ENCODE measurements around the gene IGLL1. TPM values are rescaled to one million over a fixed set of nuclear protein-coding genes. Genes with fewer than 3 reads are reported as not detected.
"Not testable (repeated sequence)": the region's sequence is repeated elsewhere in the genome, so short reads cannot be mapped to it uniquely, and the experiment has no call there.

Gene IGLL1
- total RNA-seq, 2 donors from 2014 or later = not detected

GRCh38 chr22:23604939-23605712, 25.0 kb upstream of the IGLL1 start:
- H3K4me1 Mint-ChIP-seq = peaks cover 3% of the 10 kb centered on the region
- H3K27ac Mint-ChIP-seq = no peak overlapping the region
- DNase-seq = no peak
- H3K36me3 Mint-ChIP-seq (ENCODE audit: low read depth) = peaks cover 4% of the 10 kb centered on the region
- no peak overlapping the region for H3K4me3 Mint-ChIP-seq
- H3K27me3 Mint-ChIP-seq = no peaks in the 10 kb centered on the region
- no peak for ATAC-seq
- no peaks in the 10 kb centered on the region for H3K9me3 ChIP-seq (ENCODE audit: control insufficient read depth, low read length, poor library complexity, severe bottlenecking)

GRCh38 chr22:23603266-23603665, 23.2 kb upstream of the IGLL1 start:
- Mint-ChIP-seq H3K4me3 (no peak overlapping the region), H3K27ac (no peak overlapping the region), H3K27me3 (no peaks in the 10 kb centered on the region), H3K4me1 (no peaks in the 10 kb centered on the region), H3K36me3 (ENCODE audit: low read depth) (no peaks in the 10 kb centered on the region)
- no peaks in the 10 kb centered on the region for H3K9me3 ChIP-seq (ENCODE audit: control insufficient read depth, low read length, poor library complexity, severe bottlenecking)
- ATAC-seq (no peak), DNase-seq (no peak)

- Mint-ChIP-seq H3K4me1 (peaks cover 2% of the 10 kb centered on the region), H3K4me3 (no peak overlapping the region), H3K27ac (no peak overlapping the region), H3K27me3 (no peaks in the 10 kb centered on the region), H3K36me3 (ENCODE audit: low read depth) (no peaks in the 10 kb centered on the region)
- DNase-seq = no peak
- H3K9me3 ChIP-seq (ENCODE audit: control insufficient read depth, low read length, poor library complexity, severe bottlenecking) = no peaks in the 10 kb centered on the region
- ATAC-seq = no peak
Measured at GRCh38 chr22:23598805-23599518, 18.9 kb upstream of the IGLL1 start.

- not testable (repeated sequence) for H3K4me3 Mint-ChIP-seq; ATAC-seq; H3K27me3 Mint-ChIP-seq; DNase-seq; H3K4me1 Mint-ChIP-seq; H3K36me3 Mint-ChIP-seq (ENCODE audit: low read depth); H3K27ac Mint-ChIP-seq; H3K9me3 ChIP-seq (ENCODE audit: control insufficient read depth, low read length, poor library complexity, severe bottlenecking)
Measured at GRCh38 chr22:23597576-23598268, 17.6 kb upstream of the IGLL1 start.

GRCh38 chr22:23595904-23596303, 15.8 kb upstream of the IGLL1 start:
- not testable (repeated sequence) for H3K4me1 Mint-ChIP-seq; DNase-seq; H3K36me3 Mint-ChIP-seq (ENCODE audit: low read depth); ATAC-seq; H3K4me3 Mint-ChIP-seq; H3K9me3 ChIP-seq (ENCODE audit: control insufficient read depth, low read length, poor library complexity, severe bottlenecking)
- Mint-ChIP-seq H3K27ac (peak overlapping the region; percentile 29), H3K27me3 (peaks cover 12% of the 10 kb centered on the region)

- H3K27ac Mint-ChIP-seq = no peak overlapping the region
- H3K27me3 Mint-ChIP-seq = peaks cover 14% of the 10 kb centered on the region
- ATAC-seq (no peak), DNase-seq (no peak)
- no peaks in the 10 kb centered on the region for H3K9me3 ChIP-seq (ENCODE audit: control insufficient read depth, low read length, poor library complexity, severe bottlenecking)
- no peak overlapping the region for H3K4me3 Mint-ChIP-seq
- H3K36me3 Mint-ChIP-seq (ENCODE audit: low read depth) = peaks cover 4% of the 10 kb centered on the region
- peaks cover 2% of the 10 kb centered on the region for H3K4me1 Mint-ChIP-seq
Measured at GRCh38 chr22:23591846-23592245, 11.8 kb upstream of the IGLL1 start.

- peaks cover 14% of the 10 kb centered on the region for H3K27me3 Mint-ChIP-seq
- peak; percentile 55 for ATAC-seq
Measured at GRCh38 chr22:23591201-23591791, 11.2 kb upstream of the IGLL1 start.

GRCh38 chr22:23583836-23584235, 3.7 kb upstream of the IGLL1 start:
- Mint-ChIP-seq H3K27ac (no peak overlapping the region), H3K4me1 (no peaks in the 10 kb centered on the region), H3K27me3 (peaks cover 35% of the 10 kb centered on the region), H3K36me3 (ENCODE audit: low read depth) (peaks cover 2% of the 10 kb centered on the region), H3K4me3 (no peak overlapping the region)
- DNase-seq = no peak
- ATAC-seq = no peak
- H3K9me3 ChIP-seq (ENCODE audit: control insufficient read depth, low read length, poor library complexity, severe bottlenecking) = peaks cover 2% of the 10 kb centered on the region

More at GRCh38 chr22:23591201-23591791, 11.2 kb upstream of the IGLL1 start:
- Mint-ChIP-seq H3K27ac (no peak overlapping the region), H3K4me3 (no peak overlapping the region), H3K36me3 (ENCODE audit: low read depth) (peaks cover 4% of the 10 kb centered on the region), H3K4me1 (peaks cover 2% of the 10 kb centered on the region)
- no peaks in the 10 kb centered on the region for H3K9me3 ChIP-seq (ENCODE audit: control insufficient read depth, low read length, poor library complexity, severe bottlenecking)
- DNase-seq = peak; percentile 18 to 33 (median 28)

GRCh38 chr22:23583153-23583552, 3.1 kb upstream of the IGLL1 start:
- Mint-ChIP-seq H3K4me1 (no peaks in the 10 kb centered on the region), H3K4me3 (no peak overlapping the region), H3K27me3 (peaks cover 42% of the 10 kb centered on the region), H3K27ac (no peak overlapping the region), H3K36me3 (ENCODE audit: low read depth) (peaks cover 2% of the 10 kb centered on the region)
- no peak for DNase-seq
- H3K9me3 ChIP-seq (ENCODE audit: control insufficient read depth, low read length, poor library complexity, severe bottlenecking) = peaks cover 2% of the 10 kb centered on the region
- ATAC-seq = no peak

- Mint-ChIP-seq H3K27me3 (peaks cover 54% of the 10 kb centered on the region), H3K4me3 (no peak overlapping the region), H3K36me3 (ENCODE audit: low read depth) (peaks cover 2% of the 10 kb centered on the region), H3K27ac (no peak overlapping the region), H3K4me1 (peaks cover 3% of the 10 kb centered on the region)
- DNase-seq (no peak), ATAC-seq (no peak)
- H3K9me3 ChIP-seq (ENCODE audit: control insufficient read depth, low read length, poor library complexity, severe bottlenecking) = peaks cover 2% of the 10 kb centered on the region
Measured at GRCh38 chr22:23581260-23581650, 1.2 kb upstream of the IGLL1 start.

GRCh38 chr22:23580576-23581259, 628 bp upstream of the IGLL1 start:
- H3K27ac Mint-ChIP-seq = no peak overlapping the region
- H3K27me3 Mint-ChIP-seq = peaks cover 54% of the 10 kb centered on the region
- H3K36me3 Mint-ChIP-seq (ENCODE audit: low read depth) = peaks cover 3% of the 10 kb centered on the region
- DNase-seq = no peak
- ATAC-seq = no peak
- peaks cover 3% of the 10 kb centered on the region for H3K4me1 Mint-ChIP-seq
- H3K9me3 ChIP-seq (ENCODE audit: control insufficient read depth, low read length, poor library complexity, severe bottlenecking) = peaks cover 2% of the 10 kb centered on the region
- no peak overlapping the region for H3K4me3 Mint-ChIP-seq

GRCh38 chr22:23579280-23579679, 810 bp downstream of the IGLL1 start:
- Mint-ChIP-seq H3K4me1 (peaks cover 6% of the 10 kb centered on the region), H3K27me3 (peaks cover 49% of the 10 kb centered on the region), H3K4me3 (no peak overlapping the region), H3K36me3 (ENCODE audit: low read depth) (peaks cover 8% of the 10 kb centered on the region), H3K27ac (no peak overlapping the region)
- peaks cover 2% of the 10 kb centered on the region for H3K9me3 ChIP-seq (ENCODE audit: control insufficient read depth, low read length, poor library complexity, severe bottlenecking)
- ATAC-seq = no peak
- DNase-seq = no peak

All from T-helper 17 cell (primary cell).